ENCODE data around the gene MKNK1. TPM values are rescaled to one million over a fixed set of nuclear protein-coding genes. Genes with fewer than 3 reads are reported as not detected.

MKNK1 gene
- total RNA-seq, 2 donors from 2014 or later, result 19.9 to 28.5 TPM

DNA sequence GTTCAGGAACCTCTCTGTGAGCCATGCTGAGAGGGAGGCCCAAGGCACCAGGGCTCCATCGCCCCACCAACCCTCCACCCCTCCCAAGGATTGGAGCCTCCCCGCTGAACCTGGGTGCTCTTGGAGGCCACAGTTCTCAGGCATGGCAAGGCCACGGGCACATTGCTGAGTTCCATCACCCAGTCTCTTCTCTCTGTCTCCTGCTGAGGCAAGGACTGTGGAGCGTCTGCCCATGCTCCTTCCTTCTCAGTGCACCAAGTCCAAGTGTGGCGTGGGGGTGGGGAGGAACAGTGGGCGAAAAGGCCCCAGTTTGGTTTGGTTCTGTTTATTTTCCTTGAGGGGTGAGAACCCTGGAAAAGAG, 49.9 kb downstream of the MKNK1 start:
- H3K27me3 ChIP-seq (ENCODE audit: control insufficient read depth, insufficient read depth, low read length, poor library complexity, severe bottlenecking), result no peaks in the 10 kb centered on the region
- no peaks in the 10 kb centered on the region for H3K9me3 ChIP-seq (ENCODE audit: control insufficient read depth, low read length)
- H3K4me3 Mint-ChIP-seq, result no peak overlapping the region
- H3K27ac ChIP-seq (ENCODE audit: low read depth, low read length), result no peak overlapping the region
- no peak for DNase-seq
- H3K36me3 Mint-ChIP-seq (ENCODE audit: low read depth), result no peaks in the 10 kb centered on the region
- no peak overlapping the region for H3K9ac ChIP-seq (ENCODE audit: extremely low read depth, low read length, poor library complexity, severe bottlenecking)
- H3K4me3 ChIP-seq (ENCODE audit: low read length), result no peak overlapping the region
- H3K4me1 ChIP-seq (ENCODE audit: control insufficient read depth, insufficient read depth, low read length), result no peaks in the 10 kb centered on the region
- H3K27ac Mint-ChIP-seq, result no peak overlapping the region
- H3K27me3 Mint-ChIP-seq (ENCODE audit: insufficient read depth), result peaks cover 34% of the 10 kb centered on the region
- WGBS, 2 experiments (ENCODE audit: insufficient coverage in 1 of 2, insufficient read length in 1 of 2), result 91 to 92% methylated on average over 2 to 6 of the region's 6 CpGs
- H3K4me1 Mint-ChIP-seq, result no peaks in the 10 kb centered on the region
- H3K9me3 Mint-ChIP-seq, result no peaks in the 10 kb centered on the region
- H3K36me3 ChIP-seq (ENCODE audit: control insufficient read depth, insufficient read depth, low read length), result no peaks in the 10 kb centered on the region
- TF ChIP-seq, protein P1, sequence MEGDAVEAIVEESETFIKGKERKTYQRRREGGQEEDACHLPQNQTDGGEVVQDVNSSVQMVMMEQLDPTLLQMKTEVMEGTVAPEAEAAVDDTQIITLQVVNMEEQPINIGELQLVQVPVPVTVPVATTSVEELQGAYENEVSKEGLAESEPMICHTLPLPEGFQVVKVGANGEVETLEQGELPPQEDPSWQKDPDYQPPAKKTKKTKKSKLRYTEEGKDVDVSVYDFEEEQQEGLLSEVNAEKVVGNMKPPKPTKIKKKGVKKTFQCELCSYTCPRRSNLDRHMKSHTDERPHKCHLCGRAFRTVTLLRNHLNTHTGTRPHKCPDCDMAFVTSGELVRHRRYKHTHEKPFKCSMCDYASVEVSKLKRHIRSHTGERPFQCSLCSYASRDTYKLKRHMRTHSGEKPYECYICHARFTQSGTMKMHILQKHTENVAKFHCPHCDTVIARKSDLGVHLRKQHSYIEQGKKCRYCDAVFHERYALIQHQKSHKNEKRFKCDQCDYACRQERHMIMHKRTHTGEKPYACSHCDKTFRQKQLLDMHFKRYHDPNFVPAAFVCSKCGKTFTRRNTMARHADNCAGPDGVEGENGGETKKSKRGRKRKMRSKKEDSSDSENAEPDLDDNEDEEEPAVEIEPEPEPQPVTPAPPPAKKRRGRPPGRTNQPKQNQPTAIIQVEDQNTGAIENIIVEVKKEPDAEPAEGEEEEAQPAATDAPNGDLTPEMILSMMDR (conservative IDR thresholded peaks at IDR 0.05), result no peak

- no peak overlapping the region for H3K4me3 Mint-ChIP-seq
- H3K9me3 Mint-ChIP-seq, result no peaks in the 10 kb centered on the region
- no peak overlapping the region for H3K9ac ChIP-seq (ENCODE audit: extremely low read depth, low read length, poor library complexity, severe bottlenecking)
- H3K4me1 Mint-ChIP-seq, result no peaks in the 10 kb centered on the region
- H3K27me3 ChIP-seq (ENCODE audit: control insufficient read depth, insufficient read depth, low read length, poor library complexity, severe bottlenecking), result no peaks in the 10 kb centered on the region
- H3K27me3 Mint-ChIP-seq (ENCODE audit: insufficient read depth), result peaks cover 34% of the 10 kb centered on the region
- no peaks in the 10 kb centered on the region for H3K36me3 ChIP-seq (ENCODE audit: control insufficient read depth, insufficient read depth, low read length)
- TF ChIP-seq, protein P1 (conservative IDR thresholded peaks at IDR 0.05), result peak; percentile 42
- 89 to 90% methylated on average over 3 of the region's 3 CpGs for WGBS, 2 experiments (ENCODE audit: insufficient coverage in 1 of 2, insufficient read length in 1 of 2)
- DNase-seq, result no peak
- no peaks in the 10 kb centered on the region for H3K4me1 ChIP-seq (ENCODE audit: control insufficient read depth, insufficient read depth, low read length)
- H3K36me3 Mint-ChIP-seq (ENCODE audit: low read depth), result no peaks in the 10 kb centered on the region
- H3K4me3 ChIP-seq (ENCODE audit: low read length), result no peak overlapping the region
- H3K9me3 ChIP-seq (ENCODE audit: control insufficient read depth, low read length), result no peaks in the 10 kb centered on the region
- H3K27ac Mint-ChIP-seq, result no peak overlapping the region
- no peak overlapping the region for H3K27ac ChIP-seq (ENCODE audit: low read depth, low read length)
Measured at GRCh38 chr1:46553506-46553905, 50.6 kb downstream of the MKNK1 start.

DNA sequence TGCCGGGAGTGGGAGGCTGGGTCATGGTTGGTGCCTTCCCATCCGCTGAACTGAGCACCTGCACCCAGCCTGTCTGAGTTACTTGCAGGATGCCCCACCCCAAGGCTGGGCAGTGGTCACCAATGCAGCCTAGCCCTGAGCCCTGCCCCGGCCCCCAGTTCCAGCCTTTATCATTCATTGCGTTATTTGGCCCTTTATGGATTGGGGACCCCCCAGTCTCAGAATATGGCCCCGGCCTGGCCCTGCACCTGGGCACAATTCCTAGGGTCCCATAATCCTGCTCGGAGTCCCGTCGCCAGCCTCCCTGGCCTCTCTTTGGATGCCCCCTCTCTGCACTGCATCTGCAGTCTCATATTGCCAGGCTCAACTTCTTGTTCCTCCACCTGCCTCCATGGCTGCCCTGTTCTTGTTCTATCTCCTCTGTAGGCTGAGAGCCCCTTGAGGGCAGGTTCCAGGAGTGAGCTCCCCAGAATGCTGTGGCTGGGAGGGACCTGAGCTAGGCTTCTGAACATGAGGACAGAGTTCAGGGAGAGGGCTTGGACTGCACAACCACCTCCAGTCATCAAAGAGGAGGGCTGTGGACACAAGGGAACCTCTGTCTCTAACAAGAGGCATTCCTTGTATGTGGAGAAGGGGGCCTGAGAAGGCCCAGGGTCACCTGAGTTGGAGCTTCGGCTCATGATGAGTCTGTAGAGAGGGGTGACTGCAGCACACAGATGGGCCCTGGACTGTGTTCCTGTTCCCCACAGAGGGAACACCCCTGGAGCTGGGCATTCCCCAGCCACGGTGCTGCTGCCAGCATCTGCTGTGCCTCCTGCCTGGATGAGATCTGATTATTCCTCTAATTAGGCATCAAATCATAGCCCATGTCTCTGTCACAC, 51.5 kb downstream of the MKNK1 start:
- no peaks in the 10 kb centered on the region for H3K9me3 ChIP-seq (ENCODE audit: control insufficient read depth, low read length)
- H3K9me3 Mint-ChIP-seq, result no peaks in the 10 kb centered on the region
- no peaks in the 10 kb centered on the region for H3K36me3 Mint-ChIP-seq (ENCODE audit: low read depth)
- H3K36me3 ChIP-seq (ENCODE audit: control insufficient read depth, insufficient read depth, low read length), result no peaks in the 10 kb centered on the region
- TF ChIP-seq, protein P1 (conservative IDR thresholded peaks at IDR 0.05), result no peak
- 92 to 96% methylated on average over 7 to 10 of the region's 10 CpGs for WGBS, 2 experiments (ENCODE audit: insufficient coverage in 1 of 2, insufficient read length in 1 of 2)
- H3K27ac Mint-ChIP-seq, result no peak overlapping the region
- peaks cover 39% of the 10 kb centered on the region for H3K27me3 Mint-ChIP-seq (ENCODE audit: insufficient read depth)
- no peak overlapping the region for H3K9ac ChIP-seq (ENCODE audit: extremely low read depth, low read length, poor library complexity, severe bottlenecking)
- H3K27ac ChIP-seq (ENCODE audit: low read depth, low read length), result no peak overlapping the region
- H3K4me1 Mint-ChIP-seq, result no peaks in the 10 kb centered on the region
- DNase-seq, result no peak
- H3K4me3 Mint-ChIP-seq, result no peak overlapping the region
- no peak overlapping the region for H3K4me3 ChIP-seq (ENCODE audit: low read length)
- no peaks in the 10 kb centered on the region for H3K27me3 ChIP-seq (ENCODE audit: control insufficient read depth, insufficient read depth, low read length, poor library complexity, severe bottlenecking)
- H3K4me1 ChIP-seq (ENCODE audit: control insufficient read depth, insufficient read depth, low read length), result no peaks in the 10 kb centered on the region
